Neutrophil (primary cell): ENCODE results near the gene GDI2.
"Not testable (repeated sequence)": the region's sequence is repeated elsewhere in the genome, so short reads cannot be mapped to it uniquely, and the experiment has no call there.

Source experiments
- H3K27ac ChIP-seq: fragments of 200-600 bp; sonication (generic); 2 replicates; pipeline ENCODE4 v1.5.1; 2016; ENCODE audit warnings: mild to moderate bottlenecking, moderate library complexity
- H3K27me3 ChIP-seq: fragments of 200-600 bp; sonication (generic); 2 replicates; pipeline ENCODE4 v1.6.0; 2016; ENCODE audit warnings: mild to moderate bottlenecking
- H3K36me3 ChIP-seq: fragments of 200-600 bp; sonication (generic); 2 replicates; pipeline ENCODE4 v1.5.1; 2017
- H3K4me1 ChIP-seq, 2 experiments: fragments of 200-600 bp in 1 of 2; sonication (generic) in 1 of 2; 1 replicate in 1 of 2; 2 replicates in 1 of 2; pipeline versions ENCODE4 v1.5.1 to v1.6.1; 2013 to 2016; ENCODE audit warnings: low read depth in 1 of 2, low read length in 1 of 2, mild to moderate bottlenecking in 1 of 2, moderate library complexity in 1 of 2; ENCODE audit not compliant: control insufficient read depth in 1 of 2, insufficient read depth in 1 of 2
- H3K4me3 ChIP-seq, 2 experiments: fragments of 200-600 bp in 1 of 2; sonication (generic) in 1 of 2; 1 replicate in 1 of 2; 2 replicates in 1 of 2; pipeline ENCODE4 v1.5.1; 2013 to 2016; ENCODE audit warnings: low read depth in 1 of 2, low read length in 1 of 2, mild to moderate bottlenecking in 1 of 2, moderate library complexity in 1 of 2
- H3K9me3 ChIP-seq: fragments of 200-600 bp; sonication (generic); 2 replicates; pipeline ENCODE4 v1.5.1; 2016
- TF ChIP-seq, protein P1 (sequence below): fragments of 200-600 bp; sonication (generic); IDR thresholded peaks from 2 replicates; pipeline ENCODE4 v1.5.1; 2016; ENCODE audit warnings: antibody characterized with exemption

Gene GDI2

DNA sequence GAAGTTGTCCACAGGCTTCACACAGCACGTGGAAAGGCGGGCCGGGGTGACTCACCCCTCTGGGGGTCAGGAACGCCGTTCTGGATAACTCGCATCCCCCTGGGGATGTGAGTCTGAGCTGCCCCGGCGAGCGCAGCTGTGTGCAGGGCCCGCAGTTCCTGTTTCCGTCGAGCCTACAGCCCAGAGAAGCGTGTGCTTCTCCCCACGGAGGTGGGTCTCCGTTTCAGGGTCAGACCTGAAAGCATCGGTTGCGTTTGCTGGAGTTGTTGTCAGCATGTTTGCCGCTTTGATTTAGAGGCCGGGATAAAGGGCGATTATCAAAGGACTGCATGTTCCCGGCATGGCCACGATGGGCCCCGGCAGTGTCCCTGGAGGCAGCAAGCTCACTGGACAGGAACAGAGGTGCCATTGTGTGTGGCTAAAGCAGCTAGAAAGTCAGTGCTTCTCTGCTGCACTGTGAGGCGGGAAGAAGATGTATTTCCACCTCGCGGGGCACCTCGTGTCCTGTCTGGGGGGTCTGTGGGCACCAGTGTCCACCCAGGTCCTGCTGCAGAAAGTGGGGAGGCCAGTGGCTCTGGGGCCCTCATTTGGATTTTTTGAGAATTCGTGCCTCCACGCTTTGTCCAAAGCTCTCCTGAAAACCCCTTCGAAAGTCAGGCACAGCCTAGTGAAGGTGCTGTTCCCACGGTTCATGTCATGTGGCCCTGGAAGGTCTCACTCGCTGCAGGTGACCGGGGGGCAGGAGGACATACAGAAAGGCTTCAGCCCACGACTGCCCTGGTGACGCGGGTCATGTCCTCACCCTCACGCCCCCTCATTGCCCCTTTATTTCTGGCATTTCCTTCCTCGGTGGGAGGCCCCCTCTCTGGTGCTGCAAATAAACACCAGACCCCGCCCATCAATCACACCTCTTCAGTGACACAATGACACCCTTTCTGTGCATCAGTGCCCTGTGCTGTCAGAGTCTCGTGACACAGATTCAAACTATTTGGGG is 27.4 kb upstream of the GDI2 start:
- no peak overlapping the region for H3K4me3 ChIP-seq
- TF ChIP-seq, protein P1, sequence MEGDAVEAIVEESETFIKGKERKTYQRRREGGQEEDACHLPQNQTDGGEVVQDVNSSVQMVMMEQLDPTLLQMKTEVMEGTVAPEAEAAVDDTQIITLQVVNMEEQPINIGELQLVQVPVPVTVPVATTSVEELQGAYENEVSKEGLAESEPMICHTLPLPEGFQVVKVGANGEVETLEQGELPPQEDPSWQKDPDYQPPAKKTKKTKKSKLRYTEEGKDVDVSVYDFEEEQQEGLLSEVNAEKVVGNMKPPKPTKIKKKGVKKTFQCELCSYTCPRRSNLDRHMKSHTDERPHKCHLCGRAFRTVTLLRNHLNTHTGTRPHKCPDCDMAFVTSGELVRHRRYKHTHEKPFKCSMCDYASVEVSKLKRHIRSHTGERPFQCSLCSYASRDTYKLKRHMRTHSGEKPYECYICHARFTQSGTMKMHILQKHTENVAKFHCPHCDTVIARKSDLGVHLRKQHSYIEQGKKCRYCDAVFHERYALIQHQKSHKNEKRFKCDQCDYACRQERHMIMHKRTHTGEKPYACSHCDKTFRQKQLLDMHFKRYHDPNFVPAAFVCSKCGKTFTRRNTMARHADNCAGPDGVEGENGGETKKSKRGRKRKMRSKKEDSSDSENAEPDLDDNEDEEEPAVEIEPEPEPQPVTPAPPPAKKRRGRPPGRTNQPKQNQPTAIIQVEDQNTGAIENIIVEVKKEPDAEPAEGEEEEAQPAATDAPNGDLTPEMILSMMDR = no peak
- no peak overlapping the region for H3K27ac ChIP-seq
- no peaks in the 10 kb centered on the region for H3K36me3 ChIP-seq
- H3K9me3 ChIP-seq = no peaks in the 10 kb centered on the region
- peaks cover 11% of the 10 kb centered on the region for H3K27me3 ChIP-seq
- no peaks in the 10 kb centered on the region for H3K4me1 ChIP-seq

DNA sequence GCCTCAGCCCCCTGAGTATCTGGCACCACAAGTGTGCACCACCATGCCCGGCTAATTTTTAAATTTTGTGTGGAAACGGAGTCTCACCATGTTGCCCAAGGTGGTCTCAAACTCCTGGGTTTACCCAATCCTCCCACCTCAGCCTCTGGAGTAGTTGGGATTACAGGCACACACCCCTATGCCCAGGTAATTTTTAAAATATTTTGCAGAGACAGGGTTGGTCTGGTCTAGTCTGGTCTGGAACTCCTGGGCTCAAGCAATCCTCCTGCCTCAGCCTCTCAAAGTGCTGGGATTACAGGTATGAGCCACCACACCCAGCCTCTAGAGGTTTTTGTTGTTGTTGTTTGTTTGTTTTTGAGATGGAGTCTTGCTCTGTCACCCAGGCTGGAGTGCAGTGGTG is 22.9 kb upstream of the GDI2 start:
- not testable (repeated sequence) for H3K4me1 ChIP-seq, H3K9me3 ChIP-seq, H3K27ac ChIP-seq, H3K36me3 ChIP-seq, H3K4me3 ChIP-seq, H3K27me3 ChIP-seq

DNA sequence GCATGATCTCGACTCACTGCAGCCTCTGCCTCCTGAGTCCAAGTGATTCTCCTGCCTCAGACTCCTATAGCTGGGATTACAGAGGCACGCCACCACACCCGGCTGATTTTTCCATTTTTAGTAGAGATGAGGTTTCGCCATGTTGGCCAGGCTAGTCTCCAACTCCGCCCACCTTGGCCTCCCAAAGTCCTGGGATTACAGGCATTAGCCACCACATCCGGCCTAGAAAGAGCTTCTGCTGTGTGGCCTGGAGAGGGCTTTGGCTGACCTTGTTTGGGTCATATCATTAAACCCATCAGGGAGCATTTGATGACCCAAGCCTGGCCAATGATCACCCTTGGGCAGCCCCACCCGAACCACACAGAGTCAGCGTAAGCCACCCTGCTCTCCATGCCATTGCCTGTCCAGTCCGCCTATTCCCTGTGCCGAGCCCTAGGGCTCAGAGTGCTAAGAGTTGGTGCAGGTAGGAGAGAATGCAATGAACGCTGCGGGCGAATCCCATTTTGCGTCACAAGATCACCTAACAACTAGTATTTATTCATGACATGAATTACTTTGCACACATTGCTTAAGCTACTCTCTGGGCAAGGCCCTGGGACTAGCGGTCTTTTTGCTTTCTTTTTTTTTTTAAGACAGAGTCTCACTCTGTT is 22.3 kb upstream of the GDI2 start:
- H3K9me3 ChIP-seq = no peaks in the 10 kb centered on the region
- H3K4me1 ChIP-seq = no peaks in the 10 kb centered on the region
- H3K36me3 ChIP-seq = no peaks in the 10 kb centered on the region
- H3K27me3 ChIP-seq = peaks cover 4% of the 10 kb centered on the region
- TF ChIP-seq, protein P1 = no peak
- no peak overlapping the region for H3K27ac ChIP-seq
- no peak overlapping the region for H3K4me3 ChIP-seq

DNA sequence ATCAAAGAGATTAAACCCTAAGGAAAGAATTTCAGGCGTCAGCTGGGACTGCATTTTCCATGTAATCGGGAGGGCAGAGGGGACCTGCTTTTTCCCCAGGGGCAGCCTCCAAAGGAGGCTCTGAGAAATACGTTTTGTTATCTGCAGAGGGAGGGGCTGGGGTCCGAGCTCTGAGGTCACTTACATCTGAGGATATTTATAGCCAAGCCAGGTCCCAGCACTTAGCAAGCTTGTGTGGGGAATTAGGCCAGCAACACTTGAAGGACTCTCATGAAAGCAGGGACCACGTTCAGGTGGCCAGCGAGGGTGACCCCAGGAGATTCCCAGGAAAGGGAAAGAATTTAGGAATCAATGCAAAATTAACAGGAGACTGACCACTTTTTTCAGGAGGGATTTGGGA is 20.6 kb upstream of the GDI2 start:
- TF ChIP-seq, protein P1 = no peak
- H3K27ac ChIP-seq = no peak overlapping the region
- H3K4me1 ChIP-seq = no peaks in the 10 kb centered on the region
- H3K27me3 ChIP-seq = no peaks in the 10 kb centered on the region
- no peak overlapping the region for H3K4me3 ChIP-seq
- no peaks in the 10 kb centered on the region for H3K36me3 ChIP-seq
- H3K9me3 ChIP-seq = no peaks in the 10 kb centered on the region

DNA sequence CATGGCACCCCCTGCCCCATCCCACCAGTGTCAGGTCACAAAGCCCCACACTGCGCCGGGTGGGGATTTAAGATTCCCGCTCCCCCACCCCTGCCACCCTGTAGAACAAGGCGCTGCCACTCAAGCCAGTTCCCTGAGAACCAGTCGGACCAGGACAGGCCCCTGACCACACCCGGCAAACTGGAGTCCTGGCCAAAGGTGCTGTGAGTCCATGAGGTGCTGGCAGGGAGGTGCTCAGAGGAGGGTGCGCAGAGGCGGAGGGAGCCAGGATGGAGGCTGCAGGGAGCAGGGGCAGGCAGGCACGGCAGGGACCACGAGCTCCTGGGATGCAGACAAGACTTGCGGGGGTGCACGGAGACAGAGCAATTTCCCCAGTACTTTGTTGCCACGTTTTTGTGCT is 19.7 kb upstream of the GDI2 start:
- Histone ChIP-seq H3K4me3 (no peak overlapping the region), H3K27me3 (no peaks in the 10 kb centered on the region), H3K36me3 (no peaks in the 10 kb centered on the region), H3K9me3 (no peaks in the 10 kb centered on the region), H3K4me1 (no peaks in the 10 kb centered on the region), H3K27ac (no peak overlapping the region)
- TF ChIP-seq, protein P1 = no peak

DNA sequence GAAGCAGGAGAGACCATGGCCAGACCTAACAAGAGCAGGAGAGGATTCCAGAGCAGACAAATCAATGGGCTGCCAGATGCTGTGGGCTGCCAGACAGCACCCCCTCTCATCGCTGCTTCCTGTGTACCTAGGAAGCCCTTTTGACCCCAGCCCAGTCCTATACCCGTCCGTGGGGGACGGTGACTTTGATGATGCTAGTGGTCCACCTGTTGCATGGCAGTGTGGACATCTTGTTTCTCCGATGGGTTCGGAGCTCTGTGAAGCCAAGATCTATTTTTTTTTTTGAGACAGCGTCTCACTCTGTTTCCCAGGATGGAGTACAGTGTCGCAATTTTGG is 18.2 kb upstream of the GDI2 start:
- Histone ChIP-seq H3K36me3 (no peaks in the 10 kb centered on the region), H3K27me3 (no peaks in the 10 kb centered on the region), H3K27ac (no peak overlapping the region), H3K4me1 (no peaks in the 10 kb centered on the region), H3K9me3 (no peaks in the 10 kb centered on the region), H3K4me3 (no peak overlapping the region)
- TF ChIP-seq, protein P1 = no peak
